NCI-H128 (cell line): ENCODE results near the gene DDX31.
A peak's percentile ranks its signal among the peaks of the same experiment; 100 is the strongest.

Experiments
- DNase-seq: peaks from one replicate; lab custom pipeline; 2025; ENCODE audit not compliant: unreplicated experiment; lab: John Stamatoyannopoulos, UW

The DDX31 gene

DNA sequence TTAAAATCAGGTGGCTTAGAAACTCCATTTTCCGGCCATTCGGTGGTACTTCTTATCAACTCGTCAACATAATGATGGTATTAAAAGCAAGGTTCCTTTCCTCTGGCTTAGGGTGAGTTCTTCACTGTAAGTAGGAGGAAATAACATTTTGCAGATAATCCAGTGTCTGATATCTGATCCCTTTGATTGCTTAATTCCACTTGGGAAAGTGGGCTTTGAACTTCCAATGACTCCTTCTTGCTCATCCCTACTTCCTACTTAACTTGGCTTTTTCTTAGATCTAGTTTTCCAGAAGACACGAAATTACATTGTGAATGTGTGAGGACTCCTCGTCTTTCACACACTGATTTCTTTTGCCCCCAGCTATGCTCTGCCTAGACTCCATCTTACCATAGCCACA, 31.5 kb downstream of the DDX31 start:
- DNase-seq = no peak

DNA sequence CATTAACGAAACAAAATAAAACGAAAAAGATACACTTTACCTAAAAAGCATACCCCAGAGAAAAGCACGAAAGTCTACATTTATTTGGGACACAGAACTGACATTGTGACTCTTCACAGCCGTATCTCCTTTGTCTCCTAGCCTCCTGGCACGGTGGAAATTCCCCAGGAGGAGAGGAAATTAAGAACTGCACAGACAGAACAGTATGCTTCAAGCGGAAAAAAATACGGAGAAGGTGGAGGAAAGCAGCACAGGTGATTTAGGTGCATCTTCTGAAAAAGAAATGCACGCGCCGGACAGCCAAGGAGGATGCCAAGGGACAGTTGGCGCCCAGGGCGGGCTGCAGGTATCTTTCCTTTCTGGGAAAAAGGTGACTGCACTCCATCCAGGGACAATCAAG, 32.0 kb downstream of the DDX31 start:
- no peak for DNase-seq

DNA sequence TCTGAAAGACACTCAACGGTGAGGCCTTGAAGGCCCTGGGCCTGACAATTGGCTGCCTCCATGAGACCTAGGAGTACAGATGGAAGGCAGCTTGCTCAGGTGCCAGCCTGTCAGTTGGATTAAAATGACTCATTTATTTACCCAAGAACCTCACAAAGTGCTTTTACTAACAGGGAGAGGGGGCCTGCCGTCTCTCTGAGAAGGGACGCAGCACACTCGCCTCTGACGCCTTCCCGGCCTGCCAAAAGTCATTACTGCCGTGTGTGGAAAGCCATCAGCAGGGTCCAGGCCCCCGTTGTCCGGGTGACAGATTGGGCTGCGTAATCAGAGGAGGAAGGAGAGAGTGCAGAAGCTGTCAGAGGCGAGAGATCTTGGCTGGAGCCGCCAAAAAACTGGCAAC, 32.4 kb downstream of the DDX31 start:
- DNase-seq = peak; percentile 11

DNA sequence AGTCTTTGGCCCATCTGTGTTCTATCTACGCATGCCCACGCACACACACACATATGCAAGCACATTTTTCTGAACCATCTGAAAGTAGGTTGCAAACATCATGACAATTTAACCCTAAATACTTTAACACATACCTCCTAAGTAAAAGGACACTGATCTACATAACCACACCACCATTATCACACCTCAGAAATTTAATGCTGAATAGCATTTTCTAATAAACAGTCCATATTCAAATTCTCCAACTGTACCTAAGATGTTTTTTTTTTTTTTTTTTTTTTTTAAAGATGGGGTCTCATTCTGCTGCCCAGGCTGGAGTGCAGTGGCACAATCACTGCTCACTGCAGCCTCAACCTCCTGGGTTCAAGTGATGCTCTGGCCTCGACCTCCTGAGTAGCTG, 35.5 kb downstream of the DDX31 start:
- no peak for DNase-seq

DNA sequence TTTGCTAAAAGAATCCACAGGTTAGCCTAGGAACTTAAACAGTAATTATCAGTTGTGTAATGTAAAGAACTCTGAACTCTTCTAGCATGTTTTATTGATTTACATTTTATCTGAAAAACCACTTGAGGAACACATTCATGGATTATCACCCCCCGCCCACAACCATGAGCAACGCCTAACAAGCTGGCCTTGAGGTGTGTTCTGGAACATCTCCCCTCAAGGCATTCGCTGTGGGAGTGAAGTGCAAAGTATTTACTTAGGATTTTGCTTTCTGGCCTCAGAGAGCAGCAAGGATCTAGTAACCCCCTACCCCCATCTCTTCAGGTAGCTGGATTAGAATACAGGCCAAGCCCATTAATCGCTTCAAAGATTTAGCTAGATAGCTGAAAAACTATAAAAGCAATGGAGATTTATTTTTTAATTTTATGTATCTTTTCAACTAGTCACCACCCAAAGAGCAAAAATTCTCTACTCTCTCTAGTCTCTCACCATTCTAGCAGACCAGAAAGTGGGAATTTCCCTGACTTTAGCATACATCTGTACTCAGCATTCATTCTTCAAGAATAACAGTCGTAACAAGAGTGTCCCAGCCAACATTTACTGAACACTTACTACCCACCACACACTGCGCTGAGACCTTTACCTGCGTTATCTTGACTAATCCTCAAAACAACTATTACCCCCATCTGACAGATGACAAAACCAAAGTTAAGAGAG, 37.2 kb downstream of the DDX31 start:
- no peak for DNase-seq

DNA sequence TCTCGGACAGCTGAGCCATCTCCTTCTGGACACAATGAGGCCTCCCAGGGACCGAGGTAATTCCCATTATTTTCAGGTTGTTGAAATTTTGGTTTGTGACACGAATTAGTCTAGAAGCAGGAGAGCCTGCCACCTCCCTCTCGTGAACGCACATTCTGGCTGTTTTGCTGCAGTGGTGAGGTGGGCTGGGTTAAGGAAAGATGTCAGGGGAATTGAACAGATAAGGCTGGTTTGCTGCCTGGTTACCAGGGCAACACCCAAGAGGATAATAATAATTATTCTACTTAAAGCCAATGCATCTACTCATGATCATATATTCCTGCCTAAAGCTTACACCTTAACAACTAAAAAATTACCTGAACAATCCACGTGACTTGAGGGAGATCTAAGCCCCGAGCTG, 38.1 kb downstream of the DDX31 start:
- DNase-seq = no peak

DNA sequence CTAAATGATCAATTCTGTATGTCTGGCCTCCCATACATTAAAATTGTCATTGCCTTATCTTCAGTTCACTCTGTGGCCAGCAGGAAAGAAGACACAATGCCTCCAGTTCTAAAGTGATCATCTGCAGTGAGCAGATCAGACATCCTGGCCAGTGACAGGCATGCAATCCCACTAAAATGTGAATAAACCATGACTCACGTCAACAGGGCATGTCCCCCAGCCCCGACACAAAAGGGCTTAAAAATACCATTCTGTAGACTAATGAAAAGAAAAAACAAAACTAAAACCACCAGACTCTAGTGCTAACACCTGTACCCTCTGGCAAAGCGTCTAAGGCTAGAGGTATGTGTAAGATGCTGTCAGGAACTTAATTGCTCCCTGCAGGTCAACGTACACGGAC, 38.5 kb downstream of the DDX31 start:
- no peak for DNase-seq

DNA sequence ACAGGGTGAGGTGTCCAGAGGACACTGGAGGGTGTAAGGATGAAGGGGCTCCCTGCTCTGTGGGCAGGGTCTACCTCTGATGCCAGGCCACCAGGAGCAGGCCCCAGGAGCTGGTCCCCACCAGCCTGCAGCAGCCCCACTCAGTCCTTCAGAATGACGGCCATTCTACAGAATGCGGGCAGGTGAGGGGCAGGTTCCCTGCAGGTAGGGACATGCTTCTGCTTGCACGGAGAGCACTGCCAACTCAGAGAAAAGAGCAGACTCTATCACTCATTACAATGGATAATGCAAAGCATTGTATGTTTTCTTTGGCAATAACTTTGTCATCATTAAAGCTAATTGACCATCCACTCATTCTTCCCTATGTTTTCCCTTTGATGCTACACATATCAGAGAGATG, 39.0 kb downstream of the DDX31 start:
- DNase-seq = no peak

DNA sequence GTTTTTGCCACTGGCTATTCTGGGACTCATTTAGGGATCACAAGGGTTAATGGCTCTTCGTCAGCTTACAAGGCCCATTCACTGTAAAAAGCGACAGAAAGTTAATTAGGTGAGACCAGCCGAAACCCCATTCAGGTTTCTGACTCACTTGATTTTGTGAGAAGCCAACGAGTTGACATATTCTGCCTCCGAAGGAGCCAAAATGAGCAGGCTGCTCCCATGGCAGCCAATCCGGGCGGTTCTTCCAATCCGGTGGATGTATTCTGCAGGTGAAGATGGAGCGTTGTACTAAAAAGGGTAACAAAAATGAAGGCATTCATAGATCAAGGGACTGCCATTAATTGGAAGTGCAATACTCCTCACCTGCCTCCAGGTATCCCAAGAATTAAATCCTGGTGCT, 39.7 kb downstream of the DDX31 start:
- no peak for DNase-seq

DNA sequence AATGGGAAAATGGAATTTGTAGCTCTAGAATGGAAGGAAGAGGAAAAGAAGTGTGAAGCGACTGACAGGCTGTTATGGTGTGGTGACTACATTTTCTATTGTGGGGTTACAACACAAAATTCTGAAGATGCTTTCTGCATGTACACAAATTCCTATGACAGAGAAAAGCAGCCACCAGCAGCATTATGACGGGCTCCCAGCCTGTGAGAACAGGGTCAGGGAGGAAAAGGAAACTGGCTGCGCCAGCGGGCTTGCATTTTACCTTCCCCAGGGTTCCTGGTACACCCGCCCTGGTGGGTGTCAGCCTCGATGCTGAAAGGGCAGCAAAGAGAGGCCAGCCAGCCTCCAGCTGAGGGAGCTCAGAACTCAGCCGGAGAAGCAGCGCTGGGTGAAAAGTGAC, 41.0 kb downstream of the DDX31 start:
- no peak for DNase-seq

DNA sequence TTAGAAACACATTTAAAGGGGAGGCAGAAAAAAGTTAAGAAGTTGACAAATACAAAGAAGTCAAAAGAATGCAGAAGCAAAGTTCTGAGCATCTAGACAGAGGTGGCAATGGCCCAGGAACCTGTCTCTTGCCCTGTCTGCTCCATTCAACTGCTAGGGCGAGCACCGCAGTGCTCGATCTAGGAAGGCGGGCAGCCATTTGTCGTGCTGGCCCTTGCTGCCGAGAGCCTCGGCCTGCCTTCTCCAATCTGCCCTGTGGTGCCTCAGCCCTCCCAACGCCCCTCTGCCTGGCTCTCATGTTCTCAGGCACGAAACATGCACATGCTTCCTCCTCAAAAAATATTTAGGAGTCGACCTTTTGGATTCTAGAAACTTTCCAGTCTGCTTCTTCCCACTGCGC, 42.2 kb downstream of the DDX31 start:
- no peak for DNase-seq

DNA sequence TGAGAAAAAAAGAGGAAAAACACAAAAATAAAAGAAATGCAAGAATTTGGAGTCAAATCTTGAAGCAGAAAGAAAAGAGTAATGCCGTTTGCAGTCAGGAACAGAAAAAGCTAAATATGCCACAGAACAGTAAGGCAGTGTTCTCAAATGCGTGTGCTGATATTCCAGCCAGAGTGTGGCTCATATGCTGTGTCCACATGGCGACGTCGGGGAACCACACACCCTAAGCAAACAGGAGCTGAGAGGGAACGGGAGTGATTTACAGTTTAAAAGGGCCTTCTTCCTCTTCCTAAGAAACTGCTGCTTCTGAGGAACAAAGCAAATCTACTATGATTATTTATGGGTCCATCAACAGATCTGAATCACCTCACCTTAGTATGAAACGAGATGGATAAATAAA, 42.7 kb downstream of the DDX31 start:
- DNase-seq = no peak

DNA sequence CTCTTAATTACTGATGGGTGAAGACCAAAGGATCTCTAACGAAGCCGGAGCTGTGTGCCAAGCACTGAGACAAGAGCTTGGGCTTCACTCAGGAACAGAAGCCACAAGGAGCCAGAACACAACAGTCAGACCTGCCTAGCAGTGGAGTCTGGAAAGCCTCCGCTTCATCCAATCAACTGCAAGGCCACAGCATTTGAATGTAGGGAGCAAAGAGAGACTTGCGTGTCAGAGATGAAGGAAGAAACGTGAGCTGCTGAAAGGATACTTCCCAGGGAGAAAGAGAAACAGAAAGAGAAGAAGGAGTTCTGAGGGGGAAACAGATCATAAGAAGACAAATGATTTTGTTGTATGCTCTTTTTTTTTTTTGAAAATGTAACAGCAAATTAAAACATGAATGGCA, 43.5 kb downstream of the DDX31 start:
- no peak for DNase-seq

DNA sequence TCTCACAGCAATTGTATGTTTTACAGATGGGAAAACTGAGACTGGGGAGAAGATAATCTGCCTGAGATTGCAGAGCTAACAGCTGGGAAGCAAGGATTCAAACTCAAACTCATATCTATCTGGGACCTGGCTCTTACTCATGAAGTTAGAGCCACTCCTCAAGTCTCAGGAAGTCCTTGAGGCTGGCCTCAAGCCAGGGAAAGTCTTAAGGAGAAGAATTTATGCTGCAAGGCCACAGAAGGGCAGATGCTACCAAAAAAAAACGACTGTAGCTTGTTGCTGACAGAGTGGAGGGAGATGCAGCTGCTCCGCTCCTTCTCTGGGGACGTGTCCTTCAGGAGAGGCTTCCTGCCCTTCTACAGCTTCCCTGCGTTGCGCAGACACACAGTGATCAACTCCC, 47.6 kb downstream of the DDX31 start:
- DNase-seq = no peak

DNA sequence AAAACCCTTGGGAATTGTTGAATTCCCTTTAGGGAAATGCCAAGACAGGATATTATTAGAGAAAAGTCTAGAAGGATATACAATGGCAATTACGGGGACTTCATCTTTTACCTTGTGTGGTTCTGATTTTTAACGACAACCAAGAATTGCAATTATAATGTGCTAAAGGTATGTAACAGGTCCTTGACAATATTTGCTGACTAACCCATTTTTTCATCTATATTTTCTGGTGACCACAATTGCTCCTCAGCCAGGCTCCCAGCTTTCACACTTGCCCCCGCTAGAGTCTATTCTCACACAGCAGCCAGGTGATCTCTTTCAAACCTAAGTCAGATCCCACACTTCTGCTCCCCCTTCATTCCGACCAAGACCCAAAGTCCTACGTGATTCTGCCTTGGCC, 53.1 kb downstream of the DDX31 start:
- DNase-seq = no peak

DNA sequence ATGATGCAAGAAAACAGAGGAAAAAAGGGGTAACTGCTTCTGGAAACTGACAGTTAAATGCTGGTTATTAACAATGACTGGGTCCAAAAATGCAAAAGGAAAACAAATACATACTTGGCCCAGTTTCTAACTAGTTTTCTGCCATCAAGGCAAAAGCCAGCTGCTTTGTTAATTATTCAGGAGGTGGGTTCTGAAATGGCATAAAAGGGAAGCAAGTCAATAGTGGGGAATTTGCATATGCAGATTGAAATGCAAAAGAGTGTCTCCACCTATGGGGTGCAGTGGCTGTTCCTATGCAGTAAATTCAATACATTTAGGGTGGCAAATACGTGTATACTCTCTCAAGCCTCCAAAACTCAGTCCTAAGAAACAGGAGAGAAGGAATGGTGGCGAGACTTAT, 54.0 kb downstream of the DDX31 start:
- DNase-seq = no peak

DNA sequence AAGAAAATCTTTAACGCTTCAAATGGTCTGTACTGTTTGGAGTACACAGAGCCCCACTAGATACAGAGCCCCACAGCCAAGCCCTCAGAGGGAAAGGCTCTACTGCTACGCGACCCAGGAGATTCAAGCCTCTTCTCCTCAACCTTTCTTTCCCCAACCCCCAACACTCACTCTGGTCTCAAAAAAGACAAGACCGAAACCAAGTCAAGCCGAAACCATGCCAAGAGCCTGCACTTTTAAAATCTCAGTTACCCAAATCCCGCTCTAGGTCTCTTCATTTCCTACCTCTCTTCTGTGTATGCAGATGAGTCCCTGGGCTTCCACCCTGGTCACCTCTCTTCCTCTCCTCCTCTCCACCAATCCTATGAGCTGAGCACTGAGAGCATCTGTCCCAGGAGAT, 55.5 kb downstream of the DDX31 start:
- no peak for DNase-seq

DNA sequence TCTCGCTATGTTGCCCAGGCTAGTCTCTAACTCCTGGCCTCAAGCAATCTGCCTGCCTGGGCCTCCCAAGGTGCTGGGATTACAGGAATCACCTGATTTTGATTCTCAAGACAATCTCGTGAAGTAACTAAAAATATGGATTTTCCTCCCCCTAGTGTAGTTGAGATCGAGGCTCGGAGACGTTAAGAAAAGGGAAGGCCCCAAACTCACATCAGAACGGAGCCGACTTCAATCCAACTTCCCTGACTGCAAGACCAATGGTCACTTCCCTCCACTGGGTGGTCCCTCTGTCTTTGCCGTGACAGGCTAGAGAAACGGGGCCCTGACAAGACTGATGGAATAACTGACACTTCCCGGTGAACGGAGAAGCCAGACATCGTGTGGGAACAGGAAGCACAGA, 59.1 kb downstream of the DDX31 start:
- DNase-seq = no peak

DNA sequence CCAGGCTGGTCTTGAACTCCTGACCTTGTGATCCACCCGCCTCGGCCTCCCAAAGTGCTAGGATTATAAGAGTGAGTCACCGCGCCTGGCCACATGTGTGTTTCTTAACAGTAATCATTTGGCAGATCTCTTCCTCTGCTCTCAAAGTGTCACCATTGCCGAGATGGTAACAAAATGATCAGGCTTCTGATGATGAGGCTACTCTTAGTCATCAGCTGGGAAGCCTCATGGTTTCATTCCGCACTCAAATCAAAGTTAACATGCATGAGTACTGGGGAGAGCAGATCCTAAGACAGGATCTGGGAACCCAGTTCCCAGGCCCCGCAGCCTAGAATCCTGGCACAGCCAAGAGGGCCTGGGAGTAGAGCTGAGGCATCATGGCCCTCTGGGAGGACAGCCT, 60.0 kb downstream of the DDX31 start:
- no peak for DNase-seq

DNA sequence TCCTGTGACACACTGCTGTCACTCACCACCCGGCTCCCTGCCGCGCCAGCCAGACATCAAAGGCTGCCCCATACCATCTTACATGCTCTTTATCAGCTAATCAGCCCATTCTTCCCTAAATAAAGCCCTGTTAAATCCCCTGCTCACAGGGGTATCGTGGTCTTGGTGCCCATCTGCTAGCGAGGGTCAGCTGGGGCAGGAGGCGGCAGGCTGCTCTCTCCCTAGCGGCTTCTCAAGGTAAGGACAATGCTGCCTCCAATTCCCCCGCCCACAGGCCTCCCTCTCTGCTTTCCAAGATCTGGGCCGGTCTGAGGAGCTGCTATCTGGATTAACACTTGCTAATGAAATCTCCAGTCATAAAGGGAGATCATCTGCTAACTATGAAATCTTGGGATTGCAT, 60.6 kb downstream of the DDX31 start:
- no peak for DNase-seq

DNA sequence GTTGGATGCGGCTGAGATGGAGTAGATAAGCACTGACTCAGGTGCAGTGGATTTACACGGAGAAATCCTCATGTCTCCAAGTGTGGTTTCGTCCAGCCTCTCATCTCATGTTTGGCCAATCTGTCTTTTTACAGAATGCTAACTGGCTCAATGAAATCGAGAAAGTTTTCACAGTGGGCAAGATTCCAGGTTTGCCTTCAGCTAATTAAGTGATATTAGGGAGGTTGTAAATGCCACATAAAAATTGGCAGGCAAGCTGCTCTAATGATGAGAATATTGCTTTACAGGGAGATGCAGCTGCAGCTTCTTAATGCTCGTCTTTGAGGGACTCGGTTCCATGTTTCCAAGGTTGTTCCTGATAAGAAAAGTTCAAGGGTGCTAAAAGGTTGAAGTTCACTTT, 63.7 kb downstream of the DDX31 start:
- no peak for DNase-seq

DNA sequence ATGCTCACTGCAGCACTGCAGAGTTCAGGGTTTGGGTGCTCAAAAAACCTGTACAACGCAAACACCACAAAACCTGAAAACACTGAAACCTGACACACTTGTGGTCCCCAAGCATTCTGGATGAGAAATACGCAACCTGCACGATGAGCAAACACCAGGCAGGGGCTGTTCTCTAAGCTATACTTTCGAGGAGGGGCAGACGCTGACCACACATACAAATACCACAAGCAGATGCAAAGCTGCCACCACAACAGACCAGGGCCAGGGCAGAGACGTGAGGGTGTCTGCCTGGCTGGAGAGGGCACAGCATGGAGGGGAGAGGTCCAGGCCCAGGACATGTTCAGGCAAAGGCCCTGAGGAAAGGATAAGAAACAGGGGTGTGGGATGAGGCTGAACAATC, 64.4 kb downstream of the DDX31 start:
- no peak for DNase-seq

DNA sequence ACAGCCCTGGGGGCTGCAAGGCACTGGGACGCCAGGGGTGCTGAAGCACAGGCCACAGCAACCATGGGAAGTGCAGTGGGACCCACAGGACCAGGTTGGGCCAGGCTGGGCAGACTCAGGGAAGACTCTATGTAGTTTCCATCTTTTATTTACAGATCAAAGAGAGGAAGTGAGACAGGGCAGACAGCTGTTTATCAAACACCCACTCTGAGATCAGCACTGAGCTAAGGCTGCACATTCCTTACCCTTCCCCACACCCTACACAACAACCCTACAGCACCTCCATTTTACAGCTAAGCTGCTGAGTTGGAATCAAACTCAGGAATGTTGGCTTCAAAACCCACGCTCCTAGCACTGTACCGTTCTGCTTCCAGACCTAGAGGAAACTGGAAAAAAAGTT, 67.6 kb downstream of the DDX31 start:
- no peak for DNase-seq
